ENCODE data around the gene CELF1.

GRCh38 chr11:47527186-47527585, 25.7 kb downstream of the CELF1 start:
- TF ChIP-seq IRF4 (IDR thresholded peaks at IDR 0.05; ENCODE audit: low read depth, low read length) (no peak), NR2C2 (IDR thresholded peaks at IDR 0.05; ENCODE audit: borderline replicate concordance, control insufficient read depth, insufficient read length, low read depth) (no peak), CTCF (IDR thresholded peaks at IDR 0.05 in 2 of 3, conservative IDR thresholded peaks at IDR 0.05 in 1 of 3; ENCODE audit: control insufficient read depth in 2 of 3, extremely low read depth in 1 of 3, insufficient read depth in 1 of 3, low read depth in 3 of 3, low read length in 3 of 3) (no peak), NR2C1 (IDR thresholded peaks at IDR 0.05) (no peak), HCFC1 (IDR thresholded peaks at IDR 0.05; ENCODE audit: low read length) (no peak), ESRRA (IDR thresholded peaks at IDR 0.05; ENCODE audit: low read length) (no peak), RCOR1 (conservative IDR thresholded peaks at IDR 0.05; ENCODE audit: low read depth, low read length) (no peak)
